A549 (cell line): Measurements from ENCODE around the gene ROBO1.

Experiments used
- EP300 ChIP-seq, 2 experiments: fragments of >200 bp; sonication (Bioruptor Twin); formaldehyde crosslinking; IDR thresholded peaks; 2 replicates in 1 of 2; 3 replicates in 1 of 2; pipeline ENCODE4 v1.6.1; 2016 to 2017
- KDM1A ChIP-seq: fragments of 200-600 bp; sonication (generic); IDR thresholded peaks from 2 replicates; pipeline ENCODE4 v1.6.1; 2016; ENCODE audit warnings: low read depth, mild to moderate bottlenecking
- MAFK ChIP-seq: fragments of 450-650 bp; IDR thresholded peaks from 2 replicates; pipeline ENCODE4 v1.6.1; 2014; ENCODE audit not compliant: partially characterized antibody
- TF ChIP-seq, protein P1 (sequence below): fragments of >200 bp; sonication (Bioruptor Twin); formaldehyde crosslinking; IDR thresholded peaks from 3 replicates; pipeline ENCODE4 v1.5.1; 2016

DNA sequence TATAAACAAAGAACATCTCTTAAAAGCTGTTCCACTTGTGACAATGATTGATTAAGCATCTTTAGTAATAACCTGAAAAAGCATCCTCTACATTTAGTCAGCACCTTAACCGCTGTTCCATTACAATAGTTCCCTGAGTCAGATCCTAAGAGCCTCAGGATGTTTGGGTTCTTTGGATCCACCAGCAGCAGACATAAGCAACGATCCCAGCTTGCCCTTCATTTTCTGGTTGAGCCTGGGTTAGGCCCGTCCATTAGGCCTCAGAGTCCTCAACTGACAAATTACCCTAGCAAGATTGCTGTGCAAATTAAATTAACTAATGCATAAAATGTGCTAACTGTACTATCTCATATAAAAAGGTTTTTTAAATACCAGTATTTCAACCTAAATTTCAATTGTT is 42.3 kb upstream of the ROBO1 start:
- no peak for TF ChIP-seq MAFK
- TF ChIP-seq KDM1A, result no peak
- TF ChIP-seq, protein P1, sequence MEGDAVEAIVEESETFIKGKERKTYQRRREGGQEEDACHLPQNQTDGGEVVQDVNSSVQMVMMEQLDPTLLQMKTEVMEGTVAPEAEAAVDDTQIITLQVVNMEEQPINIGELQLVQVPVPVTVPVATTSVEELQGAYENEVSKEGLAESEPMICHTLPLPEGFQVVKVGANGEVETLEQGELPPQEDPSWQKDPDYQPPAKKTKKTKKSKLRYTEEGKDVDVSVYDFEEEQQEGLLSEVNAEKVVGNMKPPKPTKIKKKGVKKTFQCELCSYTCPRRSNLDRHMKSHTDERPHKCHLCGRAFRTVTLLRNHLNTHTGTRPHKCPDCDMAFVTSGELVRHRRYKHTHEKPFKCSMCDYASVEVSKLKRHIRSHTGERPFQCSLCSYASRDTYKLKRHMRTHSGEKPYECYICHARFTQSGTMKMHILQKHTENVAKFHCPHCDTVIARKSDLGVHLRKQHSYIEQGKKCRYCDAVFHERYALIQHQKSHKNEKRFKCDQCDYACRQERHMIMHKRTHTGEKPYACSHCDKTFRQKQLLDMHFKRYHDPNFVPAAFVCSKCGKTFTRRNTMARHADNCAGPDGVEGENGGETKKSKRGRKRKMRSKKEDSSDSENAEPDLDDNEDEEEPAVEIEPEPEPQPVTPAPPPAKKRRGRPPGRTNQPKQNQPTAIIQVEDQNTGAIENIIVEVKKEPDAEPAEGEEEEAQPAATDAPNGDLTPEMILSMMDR, result no peak
- TF ChIP-seq EP300 (IDR thresholded peaks at IDR 0.05), result no peak
